IPS DF 6.9 (cell line): ENCODE data around the gene KCNJ15.

Source experiments
- DNase-seq: peaks from one replicate; pipeline ENCODE4 v3.0.0-alpha.2; 2013; ENCODE audit warnings: low read depth, low spot score
- H3K27ac ChIP-seq: one replicate; pipeline ENCODE4 v1.5.1; 2013; ENCODE audit warnings: low read length, control low read depth
- H3K27me3 ChIP-seq: 2 replicates; pipeline ENCODE4 v1.6.1; 2013; ENCODE audit warnings: mild to moderate bottlenecking, low read length; ENCODE audit not compliant: control insufficient read depth, insufficient read depth
- H3K36me3 ChIP-seq: 2 replicates; pipeline ENCODE4 v1.6.1; 2013; ENCODE audit warnings: low read length; ENCODE audit not compliant: control insufficient read depth, insufficient read depth
- H3K4me1 ChIP-seq: 2 replicates; pipeline ENCODE4 v1.6.1; 2013; ENCODE audit warnings: low read length; ENCODE audit not compliant: control insufficient read depth, insufficient read depth
- H3K4me3 ChIP-seq: 2 replicates; pipeline ENCODE4 v1.5.1; 2013; ENCODE audit warnings: mild to moderate bottlenecking, low read length
- H3K9me3 ChIP-seq: 2 replicates; pipeline ENCODE4 v1.6.1; 2013; ENCODE audit warnings: low read length, inconsistent platforms; ENCODE audit not compliant: control insufficient read depth, insufficient read depth
- WGBS: extraction: QIAGEN DNeasy Blood & Tissue Kit; methylation state at CpG from one replicate; pipeline ENCODE4 v1.1.7; 2013; ENCODE audit warnings: mixed read lengths, missing lambda C conversion rate; ENCODE audit not compliant: insufficient read length, insufficient coverage; 5-methylcytosine and 5-hydroxymethylcytosine counted together

The KCNJ15 gene

GRCh38 chr21:38310646-38311485, 54.1 kb downstream of the KCNJ15 start:
- Histone ChIP-seq H3K9me3 (no peaks in the 10 kb centered on the region), H3K4me3 (no peak overlapping the region), H3K27ac (no peak overlapping the region), H3K27me3 (no peaks in the 10 kb centered on the region), H3K36me3 (no peaks in the 10 kb centered on the region), H3K4me1 (peaks cover 1% of the 10 kb centered on the region; the same call in 1 of the 2 replicates)
- DNase-seq: no peak
- WGBS: no CpG with 5 or more reads among the region's 9 CpGs

- Histone ChIP-seq H3K9me3 (no peaks in the 10 kb centered on the region), H3K27me3 (no peaks in the 10 kb centered on the region), H3K4me3 (no peak overlapping the region), H3K4me1 (peaks cover 1% of the 10 kb centered on the region; the same call in 1 of the 2 replicates), H3K27ac (no peak overlapping the region), H3K36me3 (no peaks in the 10 kb centered on the region)
- no CpG with 5 or more reads among the region's 6 CpGs for WGBS
- no peak for DNase-seq
These were observed 55.0 kb downstream of the KCNJ15 start for GRCh38 chr21:38311765-38312164.

- Histone ChIP-seq H3K27ac (no peak overlapping the region), H3K27me3 (no peaks in the 10 kb centered on the region), H3K4me1 (peaks cover 1% of the 10 kb centered on the region; the same call in 1 of the 2 replicates), H3K9me3 (no peaks in the 10 kb centered on the region), H3K4me3 (no peak overlapping the region), H3K36me3 (no peaks in the 10 kb centered on the region)
- no peak for DNase-seq
- WGBS: no CpG with 5 or more reads among the region's 1 CpG
These were observed 56.0 kb downstream of the KCNJ15 start for GRCh38 chr21:38312822-38313221.

GRCh38 chr21:38314558-38314957, 57.8 kb downstream of the KCNJ15 start:
- H3K9me3 ChIP-seq: no peaks in the 10 kb centered on the region
- H3K36me3 ChIP-seq: no peaks in the 10 kb centered on the region
- no peaks in the 10 kb centered on the region for H3K27me3 ChIP-seq
- H3K4me3 ChIP-seq: no peak overlapping the region
- H3K4me1 ChIP-seq: peaks cover 1% of the 10 kb centered on the region; the same call in 1 of the 2 replicates
- no CpG with 5 or more reads among the region's 3 CpGs for WGBS
- H3K27ac ChIP-seq: no peak overlapping the region
- no peak for DNase-seq

- no peak for DNase-seq
- H3K9me3 ChIP-seq: no peaks in the 10 kb centered on the region
- H3K36me3 ChIP-seq: no peaks in the 10 kb centered on the region
- peaks cover 1% of the 10 kb centered on the region; the same call in 1 of the 2 replicates for H3K4me1 ChIP-seq
- no CpG with 5 or more reads among the region's 2 CpGs for WGBS
- H3K27me3 ChIP-seq: no peaks in the 10 kb centered on the region
- H3K27ac ChIP-seq: no peak overlapping the region
- H3K4me3 ChIP-seq: no peak overlapping the region
These were observed 58.3 kb downstream of the KCNJ15 start for GRCh38 chr21:38315122-38315521.

GRCh38 chr21:38319781-38320180, 63.0 kb downstream of the KCNJ15 start:
- no peak overlapping the region for H3K4me3 ChIP-seq

GRCh38 chr21:38321568-38321967, 64.8 kb downstream of the KCNJ15 start:
- H3K4me1 ChIP-seq: no peaks in the 10 kb centered on the region; the same call in none of the 2 replicates
- H3K4me3 ChIP-seq: no peak overlapping the region
- DNase-seq: no peak
- no peaks in the 10 kb centered on the region for H3K36me3 ChIP-seq
- no peaks in the 10 kb centered on the region for H3K27me3 ChIP-seq
- H3K27ac ChIP-seq: no peak overlapping the region
- no CpG with 5 or more reads among the region's 6 CpGs for WGBS
- no peaks in the 10 kb centered on the region for H3K9me3 ChIP-seq

More at GRCh38 chr21:38319781-38320180, 63.0 kb downstream of the KCNJ15 start:
- H3K27me3 ChIP-seq: no peaks in the 10 kb centered on the region
- H3K36me3 ChIP-seq: no peaks in the 10 kb centered on the region
- no peak for DNase-seq
- H3K9me3 ChIP-seq: no peaks in the 10 kb centered on the region
- no peaks in the 10 kb centered on the region; the same call in 1 of the 2 replicates for H3K4me1 ChIP-seq
- no CpG with 5 or more reads among the region's 7 CpGs for WGBS
- no peak overlapping the region for H3K27ac ChIP-seq

GRCh38 chr21:38322311-38322950, 65.6 kb downstream of the KCNJ15 start:
- no peak for DNase-seq
- H3K4me1 ChIP-seq: no peaks in the 10 kb centered on the region; the same call in none of the 2 replicates
- H3K4me3 ChIP-seq: no peak overlapping the region
- H3K9me3 ChIP-seq: no peaks in the 10 kb centered on the region
- H3K27ac ChIP-seq: no peak overlapping the region
- WGBS: no CpG with 5 or more reads among the region's 8 CpGs
- H3K36me3 ChIP-seq: no peaks in the 10 kb centered on the region
- H3K27me3 ChIP-seq: no peaks in the 10 kb centered on the region

GRCh38 chr21:38323721-38324531, 67.1 kb downstream of the KCNJ15 start:
- Histone ChIP-seq H3K27me3 (no peaks in the 10 kb centered on the region), H3K4me3 (no peak overlapping the region), H3K9me3 (no peaks in the 10 kb centered on the region), H3K4me1 (no peaks in the 10 kb centered on the region; the same call in none of the 2 replicates), H3K36me3 (no peaks in the 10 kb centered on the region), H3K27ac (no peak overlapping the region)
- peak; percentile 16 for DNase-seq
- WGBS: no CpG with 5 or more reads among the region's 5 CpGs

GRCh38 chr21:38325216-38325615, 68.4 kb downstream of the KCNJ15 start:
- no peak overlapping the region for H3K4me3 ChIP-seq
- H3K36me3 ChIP-seq: no peaks in the 10 kb centered on the region
- WGBS: no CpG with 5 or more reads among the region's 2 CpGs
- no peaks in the 10 kb centered on the region; the same call in none of the 2 replicates for H3K4me1 ChIP-seq
- peaks cover 1% of the 10 kb centered on the region; the same call in 1 of the 2 replicates for H3K27me3 ChIP-seq
- H3K27ac ChIP-seq: no peak overlapping the region
- no peak for DNase-seq
- no peaks in the 10 kb centered on the region for H3K9me3 ChIP-seq
